ENCODE data around the gene LARP6. TPM values are rescaled to one million over a fixed set of nuclear protein-coding genes. Genes with fewer than 3 reads are reported as not detected.
"Not testable (repeated sequence)": the region's sequence is repeated elsewhere in the genome, so short reads cannot be mapped to it uniquely, and the experiment has no call there.

The LARP6 gene
- total and polyA plus RNA-seq, 5 donors from 2014 or later: not detected

GRCh38 chr15:70867911-70868467, 14.0 kb upstream of the LARP6 start:
- H3K4me1 Mint-ChIP-seq: no peaks in the 10 kb centered on the region

GRCh38 chr15:70866982-70867641, 13.2 kb upstream of the LARP6 start:
- ATAC-seq (ENCODE audit: low read depth in 2 of 2) (no peak), DNase-seq (no peak)
- Histone ChIP-seq H3K9me3 (ENCODE audit: control insufficient read depth in 2 of 2, low read length in 2 of 2) (no peaks in the 10 kb centered on the region), H3K4me3 (ENCODE audit: low read depth, low read length) (no peak overlapping the region), H3K4me1 (ENCODE audit: control insufficient read depth, insufficient read depth, low read length, poor library complexity, severe bottlenecking) (no peaks in the 10 kb centered on the region), H3K27me3 (ENCODE audit: control insufficient read depth, insufficient read depth, low read length) (no peaks in the 10 kb centered on the region), H3K27ac (ENCODE audit: insufficient read depth, low read length, poor library complexity, severe bottlenecking) (no peak overlapping the region), H3K36me3 (ENCODE audit: control insufficient read depth, insufficient read depth, low read length) (no peaks in the 10 kb centered on the region)
- Mint-ChIP-seq H3K9me3 (peaks cover 0 to 3% (median 0%) of the 10 kb centered on the region in 7 donors), H3K4me3 (no peak overlapping the region), H3K27me3 (peaks cover under 1% of the 10 kb centered on the region), H3K4me1 (no peaks in the 10 kb centered on the region), H3K36me3 (no peaks in the 10 kb centered on the region), H3K27ac (no peak overlapping the region)

More at GRCh38 chr15:70867911-70868467, 14.0 kb upstream of the LARP6 start:
- ATAC-seq (ENCODE audit: low read depth in 2 of 2) (no peak), DNase-seq (no peak)
- Mint-ChIP-seq H3K36me3 (no peaks in the 10 kb centered on the region), H3K27me3 (no peaks in the 10 kb centered on the region), H3K4me3 (no peak overlapping the region), H3K27ac (no peak overlapping the region), H3K9me3 (peaks cover 0 to 3% (median 0%) of the 10 kb centered on the region in 7 donors)
- Histone ChIP-seq H3K36me3 (ENCODE audit: control insufficient read depth, insufficient read depth, low read length) (no peaks in the 10 kb centered on the region), H3K27ac (ENCODE audit: insufficient read depth, low read length, poor library complexity, severe bottlenecking) (no peak overlapping the region), H3K27me3 (ENCODE audit: control insufficient read depth, insufficient read depth, low read length) (no peaks in the 10 kb centered on the region), H3K9me3 (ENCODE audit: control insufficient read depth in 2 of 2, low read length in 2 of 2) (no peaks in the 10 kb centered on the region), H3K4me1 (ENCODE audit: control insufficient read depth, insufficient read depth, low read length, poor library complexity, severe bottlenecking) (no peaks in the 10 kb centered on the region), H3K4me3 (ENCODE audit: low read depth, low read length) (no peak overlapping the region)

GRCh38 chr15:70863450-70864218, 9.7 kb upstream of the LARP6 start:
- DNase-seq (no peak), ATAC-seq (ENCODE audit: low read depth in 2 of 2) (no peak)
- H3K4me3 ChIP-seq (ENCODE audit: low read depth, low read length): no peak overlapping the region
- no peaks in the 10 kb centered on the region for H3K27me3 ChIP-seq (ENCODE audit: control insufficient read depth, insufficient read depth, low read length)
- no peaks in the 10 kb centered on the region for H3K36me3 Mint-ChIP-seq
- no peak overlapping the region for H3K27ac Mint-ChIP-seq
- no peaks in the 10 kb centered on the region for H3K36me3 ChIP-seq (ENCODE audit: control insufficient read depth, insufficient read depth, low read length)
- H3K4me1 Mint-ChIP-seq: no peaks in the 10 kb centered on the region
- no peaks in the 10 kb centered on the region for H3K9me3 ChIP-seq (ENCODE audit: control insufficient read depth in 2 of 2, low read length in 2 of 2)
- H3K27ac ChIP-seq (ENCODE audit: insufficient read depth, low read length, poor library complexity, severe bottlenecking): no peak overlapping the region
- H3K4me3 Mint-ChIP-seq: no peak overlapping the region
- H3K4me1 ChIP-seq (ENCODE audit: control insufficient read depth, insufficient read depth, low read length, poor library complexity, severe bottlenecking): no peaks in the 10 kb centered on the region
- peaks cover 0 to 3% (median 0%) of the 10 kb centered on the region in 7 donors for H3K9me3 Mint-ChIP-seq
- H3K27me3 Mint-ChIP-seq: peaks cover 4% of the 10 kb centered on the region

GRCh38 chr15:70859998-70860397, 6.0 kb upstream of the LARP6 start:
- H3K4me1 ChIP-seq (ENCODE audit: control insufficient read depth, insufficient read depth, low read length, poor library complexity, severe bottlenecking): no peaks in the 10 kb centered on the region
- DNase-seq: no peak
- no peaks in the 10 kb centered on the region for H3K27me3 ChIP-seq (ENCODE audit: control insufficient read depth, insufficient read depth, low read length)
- Mint-ChIP-seq H3K4me3 (no peak overlapping the region), H3K36me3 (no peaks in the 10 kb centered on the region), H3K9me3 (no peaks in the 10 kb centered on the region), H3K27ac (no peak overlapping the region), H3K27me3 (peaks cover 34% of the 10 kb centered on the region), H3K4me1 (no peaks in the 10 kb centered on the region)
- no peaks in the 10 kb centered on the region for H3K36me3 ChIP-seq (ENCODE audit: control insufficient read depth, insufficient read depth, low read length)
- no peak overlapping the region for H3K4me3 ChIP-seq (ENCODE audit: low read depth, low read length)
- no peak for ATAC-seq (ENCODE audit: low read depth in 2 of 2)
- no peak overlapping the region for H3K27ac ChIP-seq (ENCODE audit: insufficient read depth, low read length, poor library complexity, severe bottlenecking)
- H3K9me3 ChIP-seq (ENCODE audit: control insufficient read depth in 2 of 2, low read length in 2 of 2): no peaks in the 10 kb centered on the region

GRCh38 chr15:70859322-70859908, 5.5 kb upstream of the LARP6 start:
- H3K36me3 Mint-ChIP-seq: no peaks in the 10 kb centered on the region
- Histone ChIP-seq H3K27me3 (ENCODE audit: control insufficient read depth, insufficient read depth, low read length) (no peaks in the 10 kb centered on the region), H3K4me3 (ENCODE audit: low read depth, low read length) (no peak overlapping the region), H3K4me1 (ENCODE audit: control insufficient read depth, insufficient read depth, low read length, poor library complexity, severe bottlenecking) (no peaks in the 10 kb centered on the region), H3K9me3 (ENCODE audit: control insufficient read depth in 2 of 2, low read length in 2 of 2) (no peaks in the 10 kb centered on the region), H3K27ac (ENCODE audit: insufficient read depth, low read length, poor library complexity, severe bottlenecking) (no peak overlapping the region), H3K36me3 (ENCODE audit: control insufficient read depth, insufficient read depth, low read length) (no peaks in the 10 kb centered on the region)
- H3K4me1 Mint-ChIP-seq: peaks cover 0 to 4% (median 1%) of the 10 kb centered on the region in 4 donors
- ATAC-seq (ENCODE audit: low read depth in 2 of 2) (no peak), DNase-seq (no peak)
- no peak overlapping the region for H3K4me3 Mint-ChIP-seq
- H3K27me3 Mint-ChIP-seq: peaks cover 40% of the 10 kb centered on the region
- H3K27ac Mint-ChIP-seq: no peak overlapping the region
- H3K9me3 Mint-ChIP-seq: peaks cover 0 to 2% (median 0%) of the 10 kb centered on the region in 7 donors

- not testable (repeated sequence) for H3K36me3 Mint-ChIP-seq; H3K9me3 ChIP-seq (ENCODE audit: control insufficient read depth in 2 of 2, low read length in 2 of 2); H3K27me3 ChIP-seq (ENCODE audit: control insufficient read depth, insufficient read depth, low read length); H3K27ac ChIP-seq (ENCODE audit: insufficient read depth, low read length, poor library complexity, severe bottlenecking); ATAC-seq (ENCODE audit: low read depth in 2 of 2); H3K36me3 ChIP-seq (ENCODE audit: control insufficient read depth, insufficient read depth, low read length); H3K4me3 Mint-ChIP-seq; H3K9me3 Mint-ChIP-seq; H3K4me1 Mint-ChIP-seq; H3K27ac Mint-ChIP-seq; H3K4me3 ChIP-seq (ENCODE audit: low read depth, low read length); H3K4me1 ChIP-seq (ENCODE audit: control insufficient read depth, insufficient read depth, low read length, poor library complexity, severe bottlenecking); DNase-seq
- H3K27me3 Mint-ChIP-seq: peaks cover 43% of the 10 kb centered on the region
Measured at GRCh38 chr15:70858614-70859321, 4.8 kb upstream of the LARP6 start.

- Histone ChIP-seq H3K4me3 (ENCODE audit: low read depth, low read length) (no peak overlapping the region), H3K9me3 (ENCODE audit: control insufficient read depth in 2 of 2, low read length in 2 of 2) (no peaks in the 10 kb centered on the region), H3K27ac (ENCODE audit: insufficient read depth, low read length, poor library complexity, severe bottlenecking) (no peak overlapping the region), H3K27me3 (ENCODE audit: control insufficient read depth, insufficient read depth, low read length) (peaks cover 2% of the 10 kb centered on the region), H3K36me3 (ENCODE audit: control insufficient read depth, insufficient read depth, low read length) (no peaks in the 10 kb centered on the region), H3K4me1 (ENCODE audit: control insufficient read depth, insufficient read depth, low read length, poor library complexity, severe bottlenecking) (no peaks in the 10 kb centered on the region)
- DNase-seq (no peak), ATAC-seq (ENCODE audit: low read depth in 2 of 2) (no peak)
- H3K27me3 Mint-ChIP-seq: peaks cover 48% of the 10 kb centered on the region
- no peak overlapping the region for H3K4me3 Mint-ChIP-seq
- H3K9me3 Mint-ChIP-seq: peaks cover 0 to 4% (median 0%) of the 10 kb centered on the region in 7 donors
- H3K36me3 Mint-ChIP-seq: no peaks in the 10 kb centered on the region
- H3K27ac Mint-ChIP-seq: no peak overlapping the region
- H3K4me1 Mint-ChIP-seq: peaks cover 0 to 10% (median 3%) of the 10 kb centered on the region in 4 donors
Measured at GRCh38 chr15:70857562-70858285, 3.8 kb upstream of the LARP6 start.
